Measurements from ENCODE around the gene CIAO1. TPM values are rescaled to one million over a fixed set of nuclear protein-coding genes. Genes with fewer than 3 reads are reported as not detected.

The CIAO1 gene
- total RNA-seq, 2 experiments from 2014 or later, result 67.0 to 76.8 TPM

- ATAC-seq (no peak), DNase-seq (no peak)
- Mint-ChIP-seq H3K36me3 (peaks cover 5% of the 10 kb centered on the region), H3K4me3 (no peak overlapping the region), H3K4me1 (peaks cover 35% of the 10 kb centered on the region), H3K9me3 (ENCODE audit: low read depth) (no peaks in the 10 kb centered on the region), H3K27ac (peak overlapping the region; percentile 20), H3K27me3 (no peaks in the 10 kb centered on the region)
- CTCF ChIA-PET, result interaction anchor here (1.6 kb wide), 1 partner anchor 24 kb away, joined by 5 read pairs; no protein-coding TSS in a partner anchor
Observed at GRCh38 chr2:96240341-96241038, 25.5 kb upstream of the CIAO1 start.

DNA sequence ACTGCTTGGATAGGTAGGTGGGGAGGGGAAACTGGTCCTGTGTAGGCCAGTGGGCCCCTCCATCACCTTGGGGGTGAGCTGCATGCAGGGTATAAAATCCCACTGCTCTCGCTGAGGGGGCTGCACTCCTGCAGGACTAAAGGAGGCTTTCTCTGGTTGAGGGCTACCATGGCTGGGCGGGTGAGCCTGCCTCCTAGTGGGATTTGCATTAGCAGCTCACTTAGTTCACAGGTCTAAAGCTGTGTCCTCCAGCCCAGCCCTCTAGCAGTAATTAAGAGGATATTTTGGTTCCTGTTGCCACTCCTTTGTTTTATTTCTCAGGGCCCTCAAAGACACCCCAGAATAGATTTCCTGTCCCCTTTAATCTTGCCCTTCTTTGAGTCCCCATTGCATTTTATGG is 24.8 kb upstream of the CIAO1 start:
- peak overlapping the region; percentile 92 for H3K27ac Mint-ChIP-seq
- CTCF ChIA-PET, result interaction anchor here (0.7 to 1.6 kb wide), 6 partner anchors 18 to 313 kb away, joined by 3 to 5 read pairs (median 4); partner anchors contain the start of gene ASTL
- H3K4me1 Mint-ChIP-seq, result peaks cover 43% of the 10 kb centered on the region
- no peak for ATAC-seq
- no peaks in the 10 kb centered on the region for H3K9me3 Mint-ChIP-seq (ENCODE audit: low read depth)
- no peak overlapping the region for H3K4me3 Mint-ChIP-seq
- DNase-seq, result no peak
- H3K27me3 Mint-ChIP-seq, result no peaks in the 10 kb centered on the region
- H3K36me3 Mint-ChIP-seq, result peaks cover 11% of the 10 kb centered on the region

- Mint-ChIP-seq H3K9me3 (ENCODE audit: low read depth) (no peaks in the 10 kb centered on the region), H3K4me1 (peaks cover 51% of the 10 kb centered on the region), H3K4me3 (peak overlapping the region; percentile 34), H3K27ac (peak overlapping the region; percentile 92), H3K36me3 (peaks cover 11% of the 10 kb centered on the region), H3K27me3 (no peaks in the 10 kb centered on the region)
- CTCF ChIA-PET, result interaction anchor here (0.7 to 1.6 kb wide), 11 partner anchors 8 to 312 kb away, joined by 3 to 5 read pairs (median 4); partner anchors contain the start of gene ASTL
- ATAC-seq, result peak; percentile 98
- DNase-seq, result peak; percentile 87
Observed at GRCh38 chr2:96241900-96242611, 24.0 kb upstream of the CIAO1 start.

GRCh38 chr2:96243843-96244242 is 22.2 kb upstream of the CIAO1 start:
- CTCF ChIA-PET, result no interaction called here
- ATAC-seq (no peak), DNase-seq (no peak)
- Mint-ChIP-seq H3K36me3 (peaks cover 13% of the 10 kb centered on the region), H3K27me3 (no peaks in the 10 kb centered on the region), H3K4me3 (no peak overlapping the region), H3K27ac (no peak overlapping the region), H3K4me1 (peaks cover 57% of the 10 kb centered on the region), H3K9me3 (ENCODE audit: low read depth) (no peaks in the 10 kb centered on the region)

DNA sequence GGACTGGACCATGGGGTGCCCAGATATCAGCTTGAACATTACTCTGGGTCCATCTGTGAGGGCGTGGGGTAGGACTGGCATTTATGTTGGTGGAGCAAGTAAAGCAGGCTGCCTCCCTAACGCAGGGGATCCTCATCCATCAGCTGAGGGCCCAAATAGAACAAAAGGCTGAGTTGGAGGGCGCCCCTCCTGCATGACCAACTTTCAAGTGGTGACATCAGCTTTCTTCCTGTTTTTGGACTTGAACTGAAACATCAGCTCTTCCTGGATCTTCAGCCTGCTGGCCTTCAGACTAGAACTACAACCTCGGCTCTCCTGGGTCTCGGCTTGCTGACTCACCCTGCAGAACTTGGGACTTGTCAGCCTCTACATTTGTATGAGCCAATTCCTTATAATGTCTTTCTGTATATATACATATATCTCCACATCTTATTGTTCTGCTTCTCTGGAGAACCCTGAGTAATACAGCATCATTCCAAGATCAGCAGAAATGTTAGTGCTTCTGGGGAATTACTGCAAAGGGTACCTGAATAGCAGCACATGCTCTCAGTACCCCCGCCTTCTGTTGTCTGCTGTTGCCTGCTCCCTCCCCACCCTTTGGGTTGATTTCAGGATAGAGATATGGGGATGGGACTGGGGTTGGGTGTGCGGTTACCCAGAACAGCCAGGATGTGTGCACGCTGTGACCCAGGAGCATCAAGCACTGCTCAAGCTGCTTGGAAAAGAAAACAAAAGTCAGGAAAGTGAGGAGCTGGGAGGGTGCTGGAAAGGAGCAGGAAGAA is 20.2 kb upstream of the CIAO1 start:
- ATAC-seq (no peak), DNase-seq (no peak)
- no peak overlapping the region for H3K4me3 Mint-ChIP-seq
- peak overlapping the region; percentile 70 for H3K27ac Mint-ChIP-seq
- CTCF ChIA-PET, result interaction anchor here (0.7 to 1.8 kb wide), 3 partner anchors 11 to 37 kb away, joined by 3 to 4 read pairs (median 4); partner anchors contain the start of gene STARD7
- peaks cover 63% of the 10 kb centered on the region for H3K4me1 Mint-ChIP-seq
- peaks cover 13% of the 10 kb centered on the region for H3K36me3 Mint-ChIP-seq
- no peaks in the 10 kb centered on the region for H3K9me3 Mint-ChIP-seq (ENCODE audit: low read depth)
- H3K27me3 Mint-ChIP-seq, result no peaks in the 10 kb centered on the region

- Mint-ChIP-seq H3K4me1 (peaks cover 61% of the 10 kb centered on the region), H3K27me3 (no peaks in the 10 kb centered on the region), H3K27ac (peak overlapping the region; percentile 41), H3K9me3 (ENCODE audit: low read depth) (no peaks in the 10 kb centered on the region), H3K36me3 (peaks cover 19% of the 10 kb centered on the region), H3K4me3 (no peak overlapping the region)
- CTCF ChIA-PET, result interaction anchor here (1.8 kb wide), 1 partner anchor 18 kb away, joined by 4 read pairs; no protein-coding TSS in a partner anchor
- DNase-seq (no peak), ATAC-seq (no peak)
Observed at GRCh38 chr2:96247009-96247408, 19.0 kb upstream of the CIAO1 start.

DNA sequence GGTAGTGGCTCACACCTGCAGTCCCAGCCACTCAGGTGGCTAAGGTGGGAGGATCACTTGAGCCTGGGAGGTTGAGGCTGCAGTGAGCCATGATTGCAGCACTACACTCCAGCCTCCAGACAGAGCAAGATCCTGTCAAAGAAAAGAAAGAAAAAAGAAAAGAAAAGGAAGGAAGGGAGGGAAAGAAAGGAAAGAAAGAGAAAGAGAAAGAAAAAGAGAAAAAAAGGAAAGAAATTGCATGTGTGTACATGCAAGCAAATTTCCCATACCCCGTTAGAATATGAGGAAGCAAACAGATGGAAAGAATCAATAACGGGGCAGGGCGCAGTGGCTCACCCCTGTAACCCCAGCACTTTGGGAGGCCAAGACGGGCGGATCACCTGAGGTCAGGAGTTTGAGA is 18.1 kb upstream of the CIAO1 start:
- Mint-ChIP-seq H3K9me3 (ENCODE audit: low read depth) (no peaks in the 10 kb centered on the region), H3K27ac (no peak overlapping the region), H3K27me3 (no peaks in the 10 kb centered on the region), H3K4me1 (peaks cover 54% of the 10 kb centered on the region), H3K36me3 (peaks cover 22% of the 10 kb centered on the region), H3K4me3 (no peak overlapping the region)
- ATAC-seq, result no peak
- CTCF ChIA-PET, result no interaction called here
- DNase-seq, result no peak

GRCh38 chr2:96248624-96249023 is 17.4 kb upstream of the CIAO1 start:
- Mint-ChIP-seq H3K4me3 (no peak overlapping the region), H3K9me3 (ENCODE audit: low read depth) (no peaks in the 10 kb centered on the region), H3K36me3 (peaks cover 25% of the 10 kb centered on the region), H3K27ac (no peak overlapping the region), H3K27me3 (no peaks in the 10 kb centered on the region), H3K4me1 (peaks cover 49% of the 10 kb centered on the region)
- DNase-seq, result no peak
- CTCF ChIA-PET, result no interaction called here
- ATAC-seq, result no peak

GRCh38 chr2:96249654-96250053 is 16.4 kb upstream of the CIAO1 start:
- Mint-ChIP-seq H3K4me3 (no peak overlapping the region), H3K27ac (peak overlapping the region; percentile 17), H3K27me3 (no peaks in the 10 kb centered on the region), H3K36me3 (peaks cover 26% of the 10 kb centered on the region), H3K4me1 (peaks cover 47% of the 10 kb centered on the region), H3K9me3 (ENCODE audit: low read depth) (no peaks in the 10 kb centered on the region)
- ATAC-seq (no peak), DNase-seq (no peak)
- CTCF ChIA-PET, result no interaction called here

DNA sequence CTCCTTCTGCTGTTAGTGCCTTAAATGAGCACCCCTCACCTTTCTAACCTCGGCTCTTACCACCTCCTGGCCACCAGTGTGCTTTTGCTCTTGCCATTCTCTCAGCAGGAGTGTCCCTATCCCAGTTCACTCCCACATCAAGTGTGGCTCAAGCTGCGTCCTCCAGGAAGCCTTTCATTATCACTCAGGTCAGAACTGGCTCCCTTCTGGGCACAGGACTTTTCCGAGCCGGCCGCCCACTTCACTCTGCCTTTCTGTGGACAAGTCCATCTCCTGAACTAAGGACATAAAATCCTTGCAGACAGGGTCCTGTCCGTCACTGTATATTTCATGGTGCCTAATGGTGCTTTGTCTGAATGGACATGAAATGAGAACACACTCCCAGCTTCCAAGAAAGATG is 15.8 kb upstream of the CIAO1 start:
- H3K27ac Mint-ChIP-seq, result peak overlapping the region; percentile 55
- CTCF ChIA-PET, result interaction anchor here (0.9 to 1.0 kb wide), 2 partner anchors 17 to 227 kb away, joined by 3 read pairs; no protein-coding TSS in a partner anchor
- H3K27me3 Mint-ChIP-seq, result no peaks in the 10 kb centered on the region
- H3K4me3 Mint-ChIP-seq, result no peak overlapping the region
- DNase-seq (no peak), ATAC-seq (no peak)
- H3K4me1 Mint-ChIP-seq, result peaks cover 44% of the 10 kb centered on the region
- peaks cover 25% of the 10 kb centered on the region for H3K36me3 Mint-ChIP-seq
- no peaks in the 10 kb centered on the region for H3K9me3 Mint-ChIP-seq (ENCODE audit: low read depth)

DNA sequence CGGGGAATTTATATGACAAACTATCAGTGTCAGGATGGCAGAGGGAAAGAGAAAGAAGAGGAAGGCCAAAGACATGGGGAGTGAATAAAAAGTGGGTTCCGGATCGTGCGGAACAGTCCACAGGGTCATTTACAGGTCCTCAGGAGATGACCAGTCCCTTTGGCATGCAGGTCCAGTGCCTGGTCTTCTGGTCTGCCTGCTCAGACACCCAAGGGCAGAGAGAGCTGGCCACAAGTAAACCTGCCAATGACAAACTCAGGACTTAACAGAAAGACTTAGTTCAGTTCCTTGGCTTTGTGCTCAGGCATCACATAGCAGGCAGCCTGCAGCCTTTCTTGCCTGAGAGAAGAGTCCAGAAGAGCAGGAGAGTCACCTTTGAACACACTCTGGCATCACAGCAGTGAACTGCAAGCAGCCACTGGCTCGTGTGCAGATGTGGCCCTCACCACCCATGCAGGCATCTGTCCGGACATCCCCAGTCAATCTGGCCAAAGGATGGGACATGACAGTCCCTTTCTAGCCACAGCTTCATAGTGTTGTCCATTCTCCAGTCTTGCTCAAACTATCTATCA is 14.2 kb upstream of the CIAO1 start:
- H3K4me1 Mint-ChIP-seq, result peaks cover 32% of the 10 kb centered on the region
- no peak overlapping the region for H3K4me3 Mint-ChIP-seq
- ATAC-seq (no peak), DNase-seq (no peak)
- H3K36me3 Mint-ChIP-seq, result peaks cover 24% of the 10 kb centered on the region
- H3K9me3 Mint-ChIP-seq (ENCODE audit: low read depth), result no peaks in the 10 kb centered on the region
- H3K27me3 Mint-ChIP-seq, result no peaks in the 10 kb centered on the region
- H3K27ac Mint-ChIP-seq, result no peak overlapping the region
- CTCF ChIA-PET, result interaction anchor here (1.7 kb wide), 1 partner anchor 259 kb away, joined by 4 read pairs; no protein-coding TSS in a partner anchor

DNA sequence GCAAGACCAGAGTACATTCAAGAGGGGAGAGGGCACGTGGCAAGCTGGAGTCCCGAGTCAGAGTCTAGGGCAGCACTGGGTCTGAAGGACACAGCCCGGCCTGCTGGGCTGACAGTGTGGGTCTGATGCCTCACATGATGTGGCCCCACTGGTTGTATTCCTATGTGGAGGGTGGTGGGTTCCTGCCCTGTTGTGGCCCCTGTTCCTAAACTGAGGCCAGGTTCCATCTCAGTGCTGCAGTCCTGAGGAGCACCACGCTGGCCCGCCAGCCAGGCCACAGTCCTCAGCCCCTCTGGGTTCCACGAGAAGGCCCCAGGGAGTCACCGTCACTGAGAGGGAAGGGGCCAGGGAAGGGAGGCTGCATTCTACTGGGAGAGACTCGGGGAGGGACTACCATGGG is 13.5 kb upstream of the CIAO1 start:
- DNase-seq, result no peak
- no peak overlapping the region for H3K4me3 Mint-ChIP-seq
- peaks cover 31% of the 10 kb centered on the region for H3K4me1 Mint-ChIP-seq
- no peak overlapping the region for H3K27ac Mint-ChIP-seq
- no peaks in the 10 kb centered on the region for H3K27me3 Mint-ChIP-seq
- no peaks in the 10 kb centered on the region for H3K9me3 Mint-ChIP-seq (ENCODE audit: low read depth)
- no peak for ATAC-seq
- peaks cover 24% of the 10 kb centered on the region for H3K36me3 Mint-ChIP-seq
- CTCF ChIA-PET, result interaction anchor here (1.7 kb wide), 1 partner anchor 260 kb away, joined by 4 read pairs; no protein-coding TSS in a partner anchor

- CTCF ChIA-PET, result interaction anchor here (1.1 kb wide), 1 partner anchor 12 kb away, joined by 4 read pairs; no protein-coding TSS in a partner anchor
- Mint-ChIP-seq H3K27me3 (no peaks in the 10 kb centered on the region), H3K4me3 (no peak overlapping the region), H3K4me1 (peaks cover 31% of the 10 kb centered on the region), H3K27ac (no peak overlapping the region), H3K9me3 (ENCODE audit: low read depth) (no peaks in the 10 kb centered on the region), H3K36me3 (peaks cover 25% of the 10 kb centered on the region)
- DNase-seq (no peak), ATAC-seq (no peak)
Observed at GRCh38 chr2:96253006-96253405, 13.0 kb upstream of the CIAO1 start.

Measured in activated CD8-positive, alpha-beta memory T cell treated with anti-CD3 and anti-CD28 coated beads, Interleukin-2, amount 10 ng/mL, durations not matched to agents 7 days and 5 days (primary cell).